ENCODE data around the gene DCLK1. TPM values are rescaled to one million over a fixed set of nuclear protein-coding genes. Genes with fewer than 3 reads are reported as not detected.
"Not testable (repeated sequence)": the region's sequence is repeated elsewhere in the genome, so short reads cannot be mapped to it uniquely, and the experiment has no call there.

The DCLK1 gene
- total RNA-seq, 1 donor from 2014 or later, result 13.8 TPM

GRCh38 chr13:35996360-35996759, 134.8 kb downstream of the DCLK1 start:
- DNase-seq (ENCODE audit: low spot score), result no peak
- intact Hi-C loops (cut with DNase I), result no loop called here

GRCh38 chr13:35995136-35995535, 136.0 kb downstream of the DCLK1 start:
- intact Hi-C loops (cut with DNase I), result no loop called here

GRCh38 chr13:35994131-35994966, 136.8 kb downstream of the DCLK1 start:
- DNase-seq (ENCODE audit: low spot score), result no peak
- intact Hi-C loops (cut with DNase I), result no loop called here

More at GRCh38 chr13:35995136-35995535, 136.0 kb downstream of the DCLK1 start:
- DNase-seq (ENCODE audit: low spot score), result no peak

- intact Hi-C loops (cut with DNase I), result no loop called here
- no peak for DNase-seq (ENCODE audit: low spot score)
Observed at GRCh38 chr13:35993686-35994085, 137.5 kb downstream of the DCLK1 start.

- intact Hi-C loops (cut with DNase I), result no loop called here
- no peak for DNase-seq (ENCODE audit: low spot score)
Observed at GRCh38 chr13:35992964-35993363, 138.2 kb downstream of the DCLK1 start.

- intact Hi-C loops (cut with DNase I), result no loop called here
- DNase-seq (ENCODE audit: low spot score), result no peak
Observed at GRCh38 chr13:35990196-35990595, 141.0 kb downstream of the DCLK1 start.

DNA sequence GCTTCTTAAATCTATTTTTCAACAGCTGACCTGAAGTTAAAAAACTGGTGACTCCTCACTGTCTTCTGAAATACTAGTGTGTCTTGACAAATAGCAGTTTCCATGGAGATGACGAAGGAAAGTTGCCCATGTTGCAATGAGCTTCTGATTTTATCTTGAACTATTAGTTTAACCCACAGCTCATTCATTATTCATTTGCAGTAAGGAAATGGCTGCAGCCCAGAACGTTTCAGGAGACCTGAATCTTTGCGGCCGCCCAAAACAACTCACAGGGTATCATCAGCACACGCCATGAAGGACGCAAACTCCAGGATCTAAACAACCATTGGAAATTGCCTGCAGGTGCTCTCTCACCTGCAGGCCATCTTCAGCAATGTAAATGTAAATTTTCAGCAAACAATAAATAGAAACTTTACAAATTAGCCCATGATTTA, 142.5 kb downstream of the DCLK1 start:
- DNase-seq (ENCODE audit: low spot score), result no peak
- intact Hi-C loops (cut with DNase I), result no loop called here

GRCh38 chr13:35987572-35988513, 143.3 kb downstream of the DCLK1 start:
- intact Hi-C loops (cut with DNase I), result no loop called here

GRCh38 chr13:35984776-35985453, 146.3 kb downstream of the DCLK1 start:
- no peak for DNase-seq (ENCODE audit: low spot score)
- intact Hi-C loops (cut with DNase I), result no loop called here

More at GRCh38 chr13:35987572-35988513, 143.3 kb downstream of the DCLK1 start:
- DNase-seq (ENCODE audit: low spot score), result no peak

- intact Hi-C loops (cut with DNase I), result no loop called here
- DNase-seq (ENCODE audit: low spot score), result no peak
Observed at GRCh38 chr13:35984287-35984686, 146.9 kb downstream of the DCLK1 start.

DNA sequence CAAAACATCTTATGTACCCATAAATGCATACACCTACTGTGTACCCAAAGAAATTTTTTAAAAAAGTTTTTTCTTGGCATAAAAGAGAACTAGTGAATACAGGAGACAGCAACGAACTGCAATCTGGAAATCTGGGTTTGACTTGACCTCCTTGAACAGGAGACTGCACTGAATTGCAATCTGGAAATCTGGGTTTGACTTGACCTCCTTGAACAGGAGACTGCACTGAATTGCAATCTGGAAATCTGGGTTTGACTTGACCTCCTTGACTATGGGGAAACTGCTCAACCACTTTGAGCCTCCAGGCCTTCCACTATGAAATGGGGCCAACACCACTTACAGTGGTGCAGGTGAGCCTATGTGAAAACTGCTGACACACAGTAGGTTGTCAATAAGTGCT, 147.5 kb downstream of the DCLK1 start:
- intact Hi-C loops (cut with DNase I); DNase-seq (ENCODE audit: low spot score): not testable (repeated sequence)

DNA sequence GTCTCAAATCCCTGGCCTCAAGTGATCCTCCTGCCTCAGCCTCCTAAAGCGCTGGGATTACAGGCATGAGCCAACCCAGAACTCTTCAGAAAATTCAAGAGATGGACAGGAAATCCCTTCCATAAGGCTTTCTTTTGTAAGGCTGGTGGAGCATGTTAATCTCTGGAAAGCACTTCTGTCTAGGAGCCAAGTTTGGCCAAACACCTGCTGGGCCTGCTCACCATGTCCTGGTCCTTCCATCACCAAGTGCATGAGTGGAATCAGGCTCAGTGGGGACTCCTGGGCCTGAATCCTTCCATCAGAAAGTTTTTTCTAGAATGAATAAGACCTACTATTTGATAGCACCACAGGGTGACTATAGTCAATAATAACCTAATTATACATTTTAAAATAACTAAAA, 148.0 kb downstream of the DCLK1 start:
- no peak for DNase-seq (ENCODE audit: low spot score)
- intact Hi-C loops (cut with DNase I), result no loop called here

DNA sequence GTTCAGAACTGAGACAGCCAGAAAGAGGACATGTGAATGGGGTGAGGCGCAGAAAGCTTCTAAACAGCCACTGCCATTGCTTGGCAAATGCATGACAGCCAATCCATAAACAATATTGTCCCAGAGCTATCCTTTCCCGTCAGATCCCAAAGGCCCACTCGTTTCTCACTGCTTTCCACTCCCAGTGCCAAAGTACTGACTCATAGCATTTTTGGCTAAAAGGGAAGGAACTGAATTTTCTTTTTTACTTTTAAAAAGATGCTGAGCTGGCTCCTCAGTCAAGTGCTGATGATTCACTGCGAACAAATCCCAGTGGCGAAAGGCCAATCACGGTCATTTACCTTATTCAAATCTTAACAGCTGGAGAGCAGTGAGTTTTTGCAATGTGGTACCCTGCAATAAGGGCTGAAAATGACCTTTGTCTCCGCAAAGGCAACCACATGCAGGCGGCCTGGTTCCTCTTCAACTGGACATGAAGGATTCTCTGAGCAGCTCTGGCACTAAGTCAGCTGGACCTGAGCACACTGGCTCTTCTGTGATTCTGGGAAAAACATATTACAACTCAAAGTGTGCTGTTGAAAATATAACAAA, 151.7 kb downstream of the DCLK1 start:
- intact Hi-C loops (cut with DNase I), result loop anchor here (5.0 kb wide), 1 partner anchor 153 kb away; the partner anchor contains the start of gene DCLK1
- no peak for DNase-seq (ENCODE audit: low spot score)

- intact Hi-C loops (cut with DNase I), result loop anchor here (1.0 to 5.0 kb wide), 2 partner anchors 154 to 297 kb away; partner anchors contain the start of gene DCLK1
- no peak for DNase-seq (ENCODE audit: low spot score)
Observed at GRCh38 chr13:35978607-35979316, 152.4 kb downstream of the DCLK1 start.

- intact Hi-C loops (cut with DNase I), result loop anchor here (5.0 kb wide), 1 partner anchor 155 kb away; the partner anchor contains the start of gene DCLK1
- DNase-seq (ENCODE audit: low spot score), result no peak
Observed at GRCh38 chr13:35977060-35977459, 154.1 kb downstream of the DCLK1 start.

DNA sequence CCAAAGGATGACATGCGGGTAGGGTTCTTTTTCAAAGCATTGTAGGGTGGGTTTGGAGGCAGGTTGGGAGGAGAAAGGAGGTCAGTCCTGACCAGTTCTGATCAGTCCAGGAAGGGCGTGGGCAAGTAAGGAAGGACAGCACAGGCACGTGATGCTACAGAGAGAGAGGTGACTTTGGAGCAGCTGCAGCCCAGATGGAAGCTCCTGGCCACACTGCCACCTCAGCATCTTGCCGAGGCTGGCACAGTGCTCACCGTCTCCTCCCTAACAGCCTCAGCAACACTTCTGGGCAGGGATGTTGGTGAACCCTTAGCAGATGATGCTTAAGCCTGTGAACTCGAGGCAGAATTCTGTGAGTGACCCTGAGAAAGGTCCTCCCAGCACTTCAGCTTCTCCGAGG, 155.1 kb downstream of the DCLK1 start:
- intact Hi-C loops (cut with DNase I), result loop anchor here (5.0 kb wide), 1 partner anchor 156 kb away; the partner anchor contains the start of gene DCLK1
- no peak for DNase-seq (ENCODE audit: low spot score)

- intact Hi-C loops (cut with DNase I); DNase-seq (ENCODE audit: low spot score): not testable (repeated sequence)
Observed at GRCh38 chr13:35966951-35967350, 164.2 kb downstream of the DCLK1 start.

DNA sequence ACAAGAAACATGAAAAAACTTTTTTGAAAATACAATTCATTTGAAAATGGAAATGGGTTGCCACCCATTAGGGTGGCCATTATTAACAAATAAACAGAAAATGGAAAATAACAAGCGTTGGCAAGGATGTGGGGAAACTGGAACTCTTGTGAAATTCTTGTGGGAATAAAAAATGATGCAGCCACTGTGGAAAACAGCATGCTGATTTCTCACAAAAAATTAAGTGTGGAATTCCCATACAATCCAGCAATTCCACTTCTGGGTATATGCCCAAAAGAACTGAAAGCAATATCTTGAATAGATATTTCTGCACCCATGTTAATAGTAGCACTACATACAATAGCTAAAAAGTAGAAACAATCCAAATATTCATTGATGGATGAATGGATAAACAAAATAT, 165.2 kb downstream of the DCLK1 start:
- no peak for DNase-seq (ENCODE audit: low spot score)
- intact Hi-C loops (cut with DNase I), result no loop called here

Measured in cardiac septum (tissue), 1 donor.